Bone marrow (tissue), 2 donors: ENCODE measurements around the gene MYL10.

ENCODE experiments used
- DNase-seq, 2 donors: peaks; one replicate each; lab custom pipeline; 2025; lab: John Stamatoyannopoulos, UW

MYL10 gene

DNA sequence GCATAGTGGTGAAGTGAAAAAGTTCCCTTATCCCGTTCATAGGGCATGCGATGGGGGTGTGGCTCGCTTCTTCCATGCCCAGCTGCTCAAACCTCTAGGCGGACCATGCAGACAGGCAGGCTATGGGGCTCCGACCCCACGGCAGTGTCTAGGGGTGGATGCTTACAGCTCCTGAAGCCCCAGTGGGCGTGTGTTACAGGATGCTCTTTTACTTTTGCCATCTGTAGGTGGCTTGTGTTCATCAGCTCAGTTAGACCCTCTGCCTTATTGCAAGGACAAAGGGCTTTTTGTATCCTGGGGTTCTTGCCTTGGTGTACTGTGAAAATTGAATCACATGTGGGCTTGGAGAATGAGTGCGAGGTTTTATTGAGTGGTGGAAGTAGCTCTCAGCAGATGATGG is at the start of gene MYL10:
Gene MYL10 (minus strand): TSS at position 126 of the 400 bp plus-strand sequence. CDS start 178 bp downstream, outside the sequence.
- DNase-seq, result no peak

DNA sequence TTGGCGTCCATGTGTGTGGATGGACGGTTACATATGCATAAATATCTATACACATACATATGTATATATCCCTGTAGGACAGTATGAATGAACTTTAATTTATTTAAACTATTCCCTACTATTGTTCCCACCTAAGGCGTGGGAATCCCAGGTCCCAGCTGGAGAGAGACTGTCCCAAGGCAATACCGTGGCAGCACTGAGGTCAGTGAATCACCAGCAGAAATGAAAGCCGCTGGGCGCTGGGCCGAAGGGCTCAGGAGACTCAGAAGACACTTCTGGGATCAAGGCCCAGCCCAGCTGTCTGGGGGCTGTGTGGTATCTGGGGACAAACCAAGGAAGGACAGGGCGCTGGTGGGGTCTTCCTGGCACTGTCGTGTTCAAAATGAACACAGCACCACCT is 49.6 kb upstream of the MYL10 start:
- no peak for DNase-seq

DNA sequence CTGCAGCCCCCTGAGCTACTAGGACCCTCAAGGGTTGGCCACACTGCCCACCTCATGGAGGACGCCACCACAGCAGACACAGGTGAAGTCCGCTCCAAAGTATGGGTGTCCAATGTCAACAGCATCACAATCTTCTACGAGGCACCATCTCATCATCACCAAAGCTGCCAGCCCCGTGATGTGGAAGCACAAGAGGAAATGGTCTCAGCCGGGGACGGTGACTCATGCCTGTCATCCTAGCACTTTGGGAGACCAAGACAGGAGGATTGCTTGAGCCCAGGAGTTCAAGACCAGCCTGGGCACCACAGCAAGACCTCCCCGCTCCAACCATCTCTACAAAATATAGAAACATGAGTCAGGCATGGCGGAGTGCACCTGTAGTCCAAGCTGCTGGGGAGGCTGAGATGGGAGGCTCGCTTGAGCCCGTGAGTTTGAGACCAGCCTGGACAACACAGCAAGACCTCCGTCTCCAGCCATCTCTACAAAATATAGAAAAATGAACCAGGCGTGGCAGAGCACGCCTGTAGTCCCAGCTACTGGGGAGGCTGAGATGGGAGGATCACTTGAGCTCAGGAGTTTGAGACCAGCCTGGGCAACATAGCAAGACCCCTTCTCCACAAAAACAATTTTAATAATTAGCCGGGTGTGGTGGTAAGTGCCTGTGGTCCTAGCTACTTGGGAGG is 48.8 kb upstream of the MYL10 start:
- DNase-seq, result peak in 1 of 2 donors; percentile 39

DNA sequence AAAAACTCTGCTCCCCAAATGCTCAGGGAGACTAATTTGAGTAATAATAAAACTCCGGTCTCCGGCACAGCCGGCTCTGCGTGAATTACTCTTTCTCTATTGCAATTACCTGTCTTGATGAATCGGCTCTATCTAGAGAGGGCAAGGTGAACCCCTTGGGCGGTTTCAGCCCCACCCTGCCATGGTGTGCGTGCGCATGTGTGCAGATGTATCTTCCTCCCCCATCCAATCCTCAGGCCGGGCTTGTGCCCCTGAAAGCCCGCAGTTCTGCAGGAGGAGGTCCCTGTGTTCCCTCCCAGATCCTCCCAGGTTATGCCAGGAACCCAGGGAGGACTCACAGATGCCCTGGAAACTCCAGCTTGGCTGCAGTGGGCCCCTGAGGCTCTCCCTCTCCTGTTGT is 48.3 kb upstream of the MYL10 start:
- DNase-seq, result no peak

DNA sequence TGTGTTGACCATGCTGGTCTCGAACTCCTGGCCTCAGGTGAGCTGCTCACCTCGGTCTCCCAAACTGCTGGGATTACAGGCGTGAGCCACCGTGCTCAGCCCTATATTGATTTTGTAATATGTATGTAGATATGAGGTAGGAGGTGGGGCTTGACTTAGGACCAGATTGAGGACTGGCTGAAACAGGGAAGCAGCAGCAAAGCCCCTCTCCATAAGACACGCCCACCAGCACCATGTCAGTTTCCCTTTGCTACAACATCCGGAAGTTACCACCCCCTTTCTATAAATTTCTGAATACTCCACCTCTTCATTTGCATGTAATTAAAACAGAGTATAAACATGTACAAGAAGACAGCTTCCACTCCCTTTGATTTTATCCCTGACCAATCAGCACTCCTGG is 47.9 kb upstream of the MYL10 start:
- DNase-seq, result no peak

DNA sequence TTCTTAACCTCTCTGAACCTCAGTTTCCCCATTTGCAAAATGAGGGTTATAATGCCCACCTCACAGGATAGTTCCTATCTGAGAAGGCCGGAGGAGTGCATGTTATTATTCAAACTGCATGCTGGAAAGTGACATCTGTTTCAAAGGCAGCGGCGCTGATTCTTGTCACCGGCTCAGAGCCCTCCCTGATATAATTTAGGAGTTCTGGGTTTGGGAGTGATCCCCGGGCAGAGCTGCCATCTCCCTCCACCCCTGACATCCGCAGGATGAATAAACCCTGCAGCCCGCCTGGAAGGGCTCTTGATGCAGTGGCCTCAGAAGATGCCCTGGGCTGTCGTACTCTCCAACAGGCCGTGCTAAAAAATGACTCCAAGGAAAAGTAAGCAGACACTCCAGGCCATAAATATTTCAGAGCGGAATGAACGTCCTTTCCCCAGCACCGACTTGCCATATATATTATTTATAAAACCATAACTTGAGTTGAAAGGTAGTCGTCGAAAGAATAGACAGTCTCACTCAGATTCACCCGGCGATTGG is 47.0 kb upstream of the MYL10 start:
- no peak for DNase-seq

DNA sequence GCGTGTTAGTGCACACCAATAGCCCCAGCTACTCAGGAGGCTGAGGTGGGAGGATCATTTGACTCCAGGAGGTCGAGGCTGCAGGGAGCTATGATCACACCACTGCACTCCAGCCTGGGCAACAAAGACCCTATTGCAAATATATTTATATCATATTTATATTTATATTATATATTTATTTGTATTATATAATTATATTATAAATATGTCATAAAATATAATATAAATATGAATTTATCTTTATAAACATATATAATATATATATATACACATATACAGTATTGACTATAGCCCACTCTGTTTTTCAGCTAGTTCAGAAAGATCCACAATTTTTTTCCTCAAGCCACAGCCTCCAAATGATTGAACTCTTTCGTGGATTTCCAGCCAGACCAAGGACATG is 45.3 kb upstream of the MYL10 start:
- no peak for DNase-seq

DNA sequence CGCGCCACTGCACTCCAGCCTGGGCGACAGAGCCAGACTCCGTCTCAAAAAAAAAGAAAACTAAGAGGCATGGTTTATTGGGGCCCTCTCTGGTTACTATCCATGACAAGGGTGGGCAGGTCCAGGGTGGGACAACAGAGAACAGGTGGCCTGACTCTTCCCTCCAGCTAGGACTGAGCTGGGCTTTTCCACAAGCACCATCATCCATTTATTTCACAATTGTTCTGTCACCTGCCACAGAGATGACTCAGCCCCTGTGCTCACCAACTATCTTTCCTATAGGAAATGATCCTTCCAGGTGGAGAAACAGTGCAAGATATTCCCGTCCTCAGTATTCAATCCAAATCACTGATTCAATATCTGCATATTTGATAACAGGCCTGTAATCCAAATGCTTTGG is 44.9 kb upstream of the MYL10 start:
- DNase-seq, result no peak

DNA sequence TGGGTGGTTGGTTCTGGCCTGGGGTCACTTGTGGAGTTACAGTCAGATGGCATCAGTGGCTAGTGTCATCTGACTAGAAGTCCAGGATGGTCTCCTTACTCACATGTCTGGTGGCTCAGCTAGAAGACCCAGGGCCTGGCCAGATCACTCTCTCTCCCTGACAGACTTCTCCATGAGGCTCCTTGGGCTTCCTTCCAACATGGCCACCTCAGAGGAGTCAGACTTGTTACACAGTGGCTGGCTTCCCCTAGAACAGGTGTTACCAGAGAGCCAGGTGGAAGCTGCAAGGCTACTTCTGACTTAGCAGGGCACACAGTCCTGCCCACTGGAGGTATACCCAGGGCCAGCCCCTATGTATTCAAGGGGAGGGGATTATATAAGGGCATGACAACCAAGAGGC is 44.2 kb upstream of the MYL10 start:
- DNase-seq, result no peak

DNA sequence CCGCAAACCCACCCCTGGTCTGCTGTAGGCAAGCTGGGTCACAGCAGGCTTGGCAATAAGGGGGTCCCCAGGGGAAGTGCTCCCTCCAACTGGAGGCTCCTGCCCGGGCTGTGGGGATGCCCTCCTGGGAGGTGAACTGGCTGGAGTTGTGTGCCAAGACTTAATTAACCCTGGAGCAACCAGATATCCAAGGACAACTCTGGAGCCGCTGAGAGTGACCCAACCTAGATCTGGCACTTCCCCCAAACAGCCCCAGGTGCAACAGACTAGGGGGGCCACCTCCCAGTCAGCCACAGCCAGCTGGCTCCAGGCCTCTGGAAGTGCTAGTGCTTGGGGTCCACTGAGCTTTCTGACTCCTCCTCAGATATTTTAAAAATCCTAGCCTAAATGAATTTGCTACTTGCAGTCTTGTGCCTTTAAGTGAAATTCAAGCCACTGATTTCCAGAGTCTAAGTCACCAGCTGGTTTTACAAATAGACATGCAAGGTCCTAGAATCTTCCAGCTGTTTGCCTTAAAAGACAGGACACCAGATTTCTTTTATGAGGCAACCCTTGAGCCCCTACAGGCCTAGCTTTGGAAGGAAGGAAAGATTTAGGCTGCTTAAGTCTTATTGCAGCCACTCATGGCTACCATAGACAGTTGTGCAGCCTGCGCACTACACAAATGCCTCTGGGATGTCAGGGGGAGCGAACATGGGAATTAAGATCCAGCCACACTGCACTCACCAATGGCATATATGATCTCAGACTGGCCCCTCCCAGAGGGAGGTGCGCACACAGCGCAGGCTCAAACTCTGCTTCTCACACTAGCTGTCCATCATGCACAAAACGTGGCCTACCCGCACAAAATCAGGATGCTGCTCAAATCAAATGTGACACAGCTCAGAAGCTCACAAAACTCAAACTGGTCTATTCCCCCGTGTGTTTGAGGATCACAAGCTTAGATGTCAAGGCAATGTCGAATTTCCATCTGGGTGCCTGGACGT is 42.6 kb upstream of the MYL10 start:
- no peak for DNase-seq

DNA sequence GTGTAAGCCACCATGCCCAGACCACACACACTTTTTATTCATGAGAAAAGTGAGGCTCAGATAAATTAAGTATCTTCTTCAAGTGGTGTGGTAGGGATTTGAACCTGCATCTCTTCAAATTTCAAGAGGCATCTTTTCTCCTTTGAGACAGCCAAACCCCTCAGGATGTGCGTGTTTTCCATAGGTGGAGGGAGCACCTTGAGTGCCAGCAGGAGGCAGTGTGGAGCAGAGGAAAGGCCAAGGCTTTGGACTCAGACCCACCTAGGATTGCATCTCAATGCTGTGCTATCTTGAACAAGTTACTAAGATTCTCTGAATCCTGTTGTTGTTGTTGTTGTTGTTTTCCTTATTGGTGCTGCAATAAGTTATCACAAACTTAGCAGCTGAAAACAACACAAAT is 40.2 kb upstream of the MYL10 start:
- no peak for DNase-seq

DNA sequence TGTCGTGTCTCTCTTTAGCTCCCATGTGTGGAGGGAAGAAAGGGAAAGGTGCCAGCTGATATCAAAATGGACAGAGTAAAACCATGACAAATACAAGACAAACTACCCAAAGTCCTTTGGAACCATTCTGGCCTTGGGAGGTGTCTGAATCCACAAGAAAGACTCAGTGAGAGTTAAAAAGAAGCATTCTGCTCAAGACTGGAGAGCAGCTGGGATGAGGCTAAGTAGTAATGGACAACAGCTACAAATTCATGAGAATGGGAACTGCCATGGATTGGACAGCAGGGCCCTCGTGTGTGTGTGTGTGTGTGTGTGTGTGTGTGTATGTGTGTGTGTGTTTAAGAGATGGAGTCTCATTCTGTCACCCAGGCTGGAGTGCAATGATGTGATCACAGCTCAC is 39.6 kb upstream of the MYL10 start:
- no peak for DNase-seq

DNA sequence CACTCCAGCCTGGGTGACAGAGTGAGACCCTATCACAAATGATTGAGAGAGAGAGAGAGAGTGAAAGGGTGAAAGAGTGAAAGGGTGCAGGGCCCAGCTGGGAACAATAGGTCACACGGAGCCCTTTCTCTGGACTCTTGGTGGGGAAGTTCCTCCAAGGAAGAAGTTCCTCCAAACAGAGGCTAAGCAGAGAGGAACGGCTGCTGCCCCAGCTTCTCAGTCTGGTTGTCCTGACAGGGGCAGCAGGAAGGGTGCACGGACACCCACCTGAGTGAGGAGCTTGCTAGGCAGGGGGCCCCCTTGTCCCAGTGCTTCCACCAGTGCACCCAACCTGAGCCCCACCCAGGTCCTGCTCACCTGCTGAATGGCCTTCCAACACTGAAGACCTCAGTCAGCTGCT is 38.8 kb upstream of the MYL10 start:
- no peak for DNase-seq

DNA sequence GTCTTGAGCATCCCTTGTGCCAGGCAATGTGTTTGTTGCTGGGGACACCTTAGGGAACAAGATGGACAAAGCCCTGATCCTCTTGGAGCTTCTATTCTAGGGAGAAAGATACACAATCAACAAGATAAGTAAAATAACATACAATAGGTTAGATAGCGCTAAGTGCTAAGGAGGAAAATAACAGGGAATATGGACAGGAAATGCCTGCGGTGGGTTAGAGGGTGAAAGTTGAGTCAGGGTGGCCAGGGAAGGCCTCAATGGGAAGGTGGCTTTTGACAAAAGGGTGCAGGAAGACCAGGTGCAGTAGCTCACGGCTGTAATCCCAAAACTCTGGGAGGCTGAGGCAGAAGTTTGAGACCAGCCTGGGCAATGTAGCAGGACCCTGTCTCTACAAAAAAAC is 38.3 kb upstream of the MYL10 start:
- no peak for DNase-seq

DNA sequence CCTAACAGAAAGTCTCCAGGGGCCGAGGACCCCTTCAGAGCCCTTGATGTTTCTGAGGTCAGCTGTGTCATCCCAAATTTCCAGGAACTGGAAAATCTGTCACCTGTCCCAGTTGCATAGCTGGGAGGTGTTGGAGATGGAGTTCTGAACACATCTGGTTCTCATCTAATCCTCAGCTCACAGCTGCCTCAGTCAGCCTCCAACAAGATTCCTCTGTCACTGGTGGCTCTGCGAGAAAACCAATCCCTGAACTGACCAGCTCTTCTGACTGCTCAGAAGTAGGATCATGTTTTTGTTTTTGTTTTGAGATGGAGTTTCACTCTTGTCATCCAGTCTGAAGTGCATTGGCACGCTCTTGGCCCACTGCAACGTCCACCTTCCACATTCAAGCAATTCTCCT is 37.6 kb upstream of the MYL10 start:
- no peak for DNase-seq

DNA sequence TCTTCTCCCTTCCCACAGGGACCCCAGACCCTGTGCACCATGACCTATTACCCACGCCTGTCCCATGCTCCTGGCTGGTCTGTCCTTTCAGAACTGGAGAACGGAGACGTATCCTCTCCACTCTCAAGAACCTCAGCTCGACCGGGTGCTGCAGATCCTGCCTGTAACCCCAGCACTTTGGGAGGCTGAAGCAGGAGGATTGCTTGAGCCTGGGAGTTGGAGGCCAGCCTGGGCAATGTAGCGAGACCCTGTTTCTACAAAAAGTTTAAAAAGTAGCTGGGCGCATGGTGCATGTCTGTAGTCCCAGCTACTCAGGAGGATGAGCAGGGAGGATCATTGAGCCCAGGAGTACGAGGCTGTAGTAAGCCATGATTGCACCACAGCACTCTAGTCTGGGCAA is 37.2 kb upstream of the MYL10 start:
- DNase-seq, result no peak

DNA sequence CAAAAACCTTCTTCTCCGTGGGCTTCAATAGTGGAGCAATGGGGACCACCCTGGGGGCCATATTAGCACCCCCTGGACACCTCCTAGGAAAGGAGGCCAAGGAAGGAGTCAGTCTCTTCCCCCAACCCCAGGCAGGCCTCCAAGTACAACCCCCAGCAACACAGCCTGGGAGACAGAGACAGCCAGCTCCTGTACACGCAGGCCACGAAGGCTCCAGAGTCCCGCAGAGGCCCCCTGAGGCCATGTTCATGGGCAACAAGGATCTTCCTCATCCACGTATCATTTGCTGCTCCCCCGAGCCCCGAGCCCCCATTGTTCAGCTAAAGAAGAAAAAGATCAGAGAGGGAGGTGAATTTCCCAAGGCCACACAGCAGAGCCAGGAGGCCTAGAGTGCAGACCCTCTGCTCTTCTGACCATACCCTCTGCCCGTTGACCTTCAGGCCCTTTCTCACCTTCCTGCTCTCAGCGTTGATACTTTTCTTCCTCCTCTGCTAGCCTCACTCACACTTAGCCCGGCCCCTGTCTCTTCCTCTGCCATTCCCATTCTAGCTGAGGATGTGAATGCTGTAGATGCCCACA is 35.9 kb upstream of the MYL10 start:
- DNase-seq, result no peak

DNA sequence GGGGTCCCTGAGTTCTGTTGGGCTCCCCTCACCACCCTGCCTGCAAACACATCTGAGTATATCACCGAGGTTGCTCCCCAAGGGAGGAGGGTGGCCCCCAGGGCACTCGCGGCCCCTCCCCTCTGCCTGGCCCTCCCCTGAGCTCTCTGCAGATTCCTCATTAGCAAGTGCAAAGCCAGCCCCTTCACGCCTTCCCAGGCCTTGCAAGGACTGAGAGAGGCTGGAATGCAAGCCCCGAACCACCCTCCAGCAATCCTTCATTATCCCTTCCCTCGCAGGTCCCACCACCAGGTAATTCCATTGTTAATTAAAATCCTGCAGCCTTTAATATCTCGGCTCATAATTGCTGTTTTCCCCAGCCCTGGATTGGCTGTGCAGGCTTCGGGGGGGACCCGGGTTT is 35.3 kb upstream of the MYL10 start:
- DNase-seq, result no peak

DNA sequence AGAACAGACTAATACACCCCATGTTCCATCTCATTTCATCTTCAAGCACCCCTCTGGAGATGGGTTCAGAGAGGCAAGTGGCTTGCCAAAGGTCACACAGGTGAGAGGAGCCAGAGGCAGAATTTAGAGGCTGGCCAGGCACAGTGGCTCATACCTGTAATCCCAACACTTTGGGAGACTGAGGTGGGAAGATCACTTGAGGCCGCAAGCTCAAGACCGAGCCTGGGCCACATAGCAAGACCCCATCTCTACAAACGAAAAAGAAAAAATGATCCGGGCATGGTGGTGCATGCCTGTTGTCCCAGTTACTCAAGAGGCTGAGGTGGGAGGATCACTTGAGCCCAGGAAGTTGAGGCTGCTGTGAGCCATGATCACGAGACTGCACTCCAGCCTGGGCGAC is 34.7 kb upstream of the MYL10 start:
- no peak for DNase-seq

DNA sequence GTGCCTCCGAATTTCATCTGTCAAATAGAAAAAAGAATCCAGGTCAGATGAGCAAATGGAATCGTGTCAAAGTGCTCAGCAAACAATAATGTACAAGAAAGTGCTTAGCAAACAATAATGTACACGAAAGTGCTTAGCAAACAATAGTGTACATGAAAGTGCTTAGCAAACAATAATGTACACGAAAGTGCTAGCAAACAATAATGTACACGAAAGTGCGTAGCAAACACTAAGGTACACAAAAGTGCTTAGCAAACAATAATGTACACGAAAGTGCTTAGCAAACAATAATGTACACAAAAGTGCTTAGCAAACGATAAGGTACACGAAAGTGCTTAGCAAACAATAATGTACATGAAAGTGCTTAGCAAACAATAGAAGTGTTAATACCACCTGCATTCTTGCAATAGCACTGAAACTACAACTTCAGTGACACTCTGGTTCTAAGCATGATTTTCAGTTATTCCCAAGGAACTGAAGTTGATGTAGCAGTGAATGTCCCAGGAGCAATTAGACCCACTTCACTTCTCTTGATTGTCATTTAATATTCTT is 33.4 kb upstream of the MYL10 start:
- no peak for DNase-seq

DNA sequence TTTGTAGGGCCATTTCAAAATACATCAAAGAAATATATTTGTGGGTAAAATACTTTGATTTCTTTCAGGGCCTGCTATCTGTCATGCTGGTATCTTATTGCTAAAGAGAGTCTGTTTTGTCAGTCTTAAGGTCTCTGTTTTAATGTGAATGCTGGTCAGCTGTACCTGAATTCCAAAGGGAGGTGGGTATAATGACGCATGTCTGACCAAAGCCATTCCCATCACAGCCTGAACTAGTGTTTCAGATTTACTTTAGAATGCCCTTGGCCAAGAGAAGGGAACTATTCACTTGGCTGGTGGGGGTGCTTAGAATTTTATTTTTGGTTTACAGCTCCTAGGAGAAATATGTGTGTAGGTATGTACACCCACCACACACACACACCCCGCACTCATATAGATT is 30.6 kb upstream of the MYL10 start:
- no peak for DNase-seq

DNA sequence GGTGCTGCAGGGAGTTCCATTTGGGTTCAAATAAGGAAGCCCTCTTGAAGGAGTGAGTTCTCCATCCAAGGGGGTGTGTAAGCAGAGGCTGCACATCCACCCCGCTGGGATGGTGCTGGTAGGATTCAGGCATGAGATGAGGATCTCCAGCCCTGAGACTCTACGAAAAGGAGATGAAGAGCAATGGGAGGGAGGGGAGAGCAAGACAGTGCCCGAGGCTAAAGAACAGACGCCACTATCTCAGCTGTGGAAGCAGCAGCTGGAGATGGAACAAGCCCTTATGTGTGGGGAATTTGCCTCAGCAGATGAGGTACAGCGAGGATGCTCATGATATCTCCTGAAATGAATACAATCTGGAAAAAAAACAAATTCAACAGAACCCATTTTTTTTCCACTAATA is 28.1 kb upstream of the MYL10 start:
- no peak for DNase-seq
